Measurements from ENCODE around the gene NDUFA3.
A peak's percentile ranks its signal among the peaks of the same experiment; 100 is the strongest.

Gene NDUFA3

GRCh38 chr19:54108496-54108895, 5.8 kb downstream of the NDUFA3 start:
- no peak for DNase-seq

GRCh38 chr19:54109651-54110050, 7.0 kb downstream of the NDUFA3 start:
- DNase-seq = no peak

- no peak for DNase-seq
Measured at GRCh38 chr19:54114340-54115108, 11.9 kb downstream of the NDUFA3 start.

- peak; percentile 95 for DNase-seq
Measured at GRCh38 chr19:54115109-54116063, 12.7 kb downstream of the NDUFA3 start, which contains the start of the genes PRPF31 and TFPT. TSS of gene PRPF31 (plus strand) at chr19:54115754. CDS start at chr19:54118279, 2,525 bp downstream. TSS of gene TFPT (minus strand) at chr19:54115657. CDS start at chr19:54115269, 388 bp downstream.

- no peak for DNase-seq
Measured at GRCh38 chr19:54121259-54121658, 18.6 kb downstream of the NDUFA3 start.

- no peak for DNase-seq
Measured at GRCh38 chr19:54123682-54124081, 21.0 kb downstream of the NDUFA3 start.

- no peak for DNase-seq
Measured at GRCh38 chr19:54124393-54124792, 21.7 kb downstream of the NDUFA3 start.

GRCh38 chr19:54125713-54126112, 23.1 kb downstream of the NDUFA3 start:
- no peak for DNase-seq

- DNase-seq = no peak
Measured at GRCh38 chr19:54127688-54128440, 25.2 kb downstream of the NDUFA3 start.

GRCh38 chr19:54128441-54128725, 25.7 kb downstream of the NDUFA3 start:
- no peak for DNase-seq

GRCh38 chr19:54128796-54129616, 26.4 kb downstream of the NDUFA3 start:
- DNase-seq = no peak

GRCh38 chr19:54129617-54129996, 27.0 kb downstream of the NDUFA3 start:
- no peak for DNase-seq

GRCh38 chr19:54133312-54133956, 30.8 kb downstream of the NDUFA3 start:
- DNase-seq = no peak

GRCh38 chr19:54133957-54134590, 31.4 kb downstream of the NDUFA3 start:
- no peak for DNase-seq

- no peak for DNase-seq
Measured at GRCh38 chr19:54136086-54136863, 33.6 kb downstream of the NDUFA3 start.

- DNase-seq = peak; percentile 99
Measured at GRCh38 chr19:54136864-54137698, 34.4 kb downstream of the NDUFA3 start.

- DNase-seq = no peak
Measured at GRCh38 chr19:54137699-54138488, 35.2 kb downstream of the NDUFA3 start, which contains the start of gene CNOT3. TSS of gene CNOT3 (plus strand) at chr19:54137762. CDS start at chr19:54142979, 5,217 bp downstream.

GRCh38 chr19:54138489-54139256, 36.0 kb downstream of the NDUFA3 start:
- DNase-seq = no peak
